ENCODE results near the gene KIF13A.

Gene KIF13A

GRCh38 chr6:18004256-18004985 lies 17.0 kb upstream of the KIF13A start:
- no peaks in the 10 kb centered on the region for H4K20me1 ChIP-seq (ENCODE audit: insufficient read depth)
- H2AFZ ChIP-seq (ENCODE audit: low read depth), result no peak overlapping the region
- H3K79me2 ChIP-seq (ENCODE audit: insufficient read depth, low read depth), result no peaks in the 10 kb centered on the region
- H3K27me3 ChIP-seq (ENCODE audit: insufficient read depth, low read depth), result no peaks in the 10 kb centered on the region
- no peaks in the 10 kb centered on the region for H3K36me3 ChIP-seq (ENCODE audit: insufficient read depth)
- no peak overlapping the region for H3K4me2 ChIP-seq
- H3K9ac ChIP-seq, result no peak overlapping the region
- H3K4me3 ChIP-seq (IDR thresholded peaks at IDR 0.05; ENCODE audit: insufficient read depth, low read depth, low read length), result no peak overlapping the region
- H3K4me1 ChIP-seq (ENCODE audit: low read depth, poor library complexity, severe bottlenecking), result no peaks in the 10 kb centered on the region
- TF ChIP-seq, protein P1, sequence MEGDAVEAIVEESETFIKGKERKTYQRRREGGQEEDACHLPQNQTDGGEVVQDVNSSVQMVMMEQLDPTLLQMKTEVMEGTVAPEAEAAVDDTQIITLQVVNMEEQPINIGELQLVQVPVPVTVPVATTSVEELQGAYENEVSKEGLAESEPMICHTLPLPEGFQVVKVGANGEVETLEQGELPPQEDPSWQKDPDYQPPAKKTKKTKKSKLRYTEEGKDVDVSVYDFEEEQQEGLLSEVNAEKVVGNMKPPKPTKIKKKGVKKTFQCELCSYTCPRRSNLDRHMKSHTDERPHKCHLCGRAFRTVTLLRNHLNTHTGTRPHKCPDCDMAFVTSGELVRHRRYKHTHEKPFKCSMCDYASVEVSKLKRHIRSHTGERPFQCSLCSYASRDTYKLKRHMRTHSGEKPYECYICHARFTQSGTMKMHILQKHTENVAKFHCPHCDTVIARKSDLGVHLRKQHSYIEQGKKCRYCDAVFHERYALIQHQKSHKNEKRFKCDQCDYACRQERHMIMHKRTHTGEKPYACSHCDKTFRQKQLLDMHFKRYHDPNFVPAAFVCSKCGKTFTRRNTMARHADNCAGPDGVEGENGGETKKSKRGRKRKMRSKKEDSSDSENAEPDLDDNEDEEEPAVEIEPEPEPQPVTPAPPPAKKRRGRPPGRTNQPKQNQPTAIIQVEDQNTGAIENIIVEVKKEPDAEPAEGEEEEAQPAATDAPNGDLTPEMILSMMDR (conservative IDR thresholded peaks at IDR 0.05; ENCODE audit: low read depth, low read length), result no peak
- no peak overlapping the region for H3K27ac ChIP-seq

DNA sequence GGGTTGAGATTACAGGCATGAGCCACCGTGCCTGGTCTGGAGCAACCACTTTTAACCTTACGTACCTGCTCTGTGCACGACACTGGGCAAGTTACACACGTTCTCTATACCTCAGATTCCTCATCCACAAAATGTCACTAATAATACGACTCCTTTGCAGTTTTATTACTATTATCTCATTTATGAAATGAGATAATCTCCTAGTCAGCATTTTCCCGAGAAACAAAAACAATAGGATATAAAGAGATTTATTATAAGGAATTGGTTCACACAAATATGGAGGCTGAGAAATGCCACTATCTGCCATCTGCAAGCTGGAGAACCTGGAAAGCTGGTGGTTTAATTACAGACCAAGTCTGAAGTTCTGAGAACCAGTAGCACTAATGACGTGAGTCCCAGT lies 12.0 kb upstream of the KIF13A start:
- Histone ChIP-seq H3K4me3 (IDR thresholded peaks at IDR 0.05; ENCODE audit: insufficient read depth, low read depth, low read length) (no peak overlapping the region), H3K79me2 (ENCODE audit: insufficient read depth, low read depth) (no peaks in the 10 kb centered on the region), H3K27me3 (ENCODE audit: insufficient read depth, low read depth) (no peaks in the 10 kb centered on the region), H3K27ac (no peak overlapping the region), H3K9ac (no peak overlapping the region), H3K4me2 (no peak overlapping the region), H3K36me3 (ENCODE audit: insufficient read depth) (no peaks in the 10 kb centered on the region), H3K4me1 (ENCODE audit: low read depth, poor library complexity, severe bottlenecking) (no peaks in the 10 kb centered on the region), H2AFZ (ENCODE audit: low read depth) (no peak overlapping the region), H4K20me1 (ENCODE audit: insufficient read depth) (no peaks in the 10 kb centered on the region)
- TF ChIP-seq, protein P1 (conservative IDR thresholded peaks at IDR 0.05; ENCODE audit: low read depth, low read length), result no peak

DNA sequence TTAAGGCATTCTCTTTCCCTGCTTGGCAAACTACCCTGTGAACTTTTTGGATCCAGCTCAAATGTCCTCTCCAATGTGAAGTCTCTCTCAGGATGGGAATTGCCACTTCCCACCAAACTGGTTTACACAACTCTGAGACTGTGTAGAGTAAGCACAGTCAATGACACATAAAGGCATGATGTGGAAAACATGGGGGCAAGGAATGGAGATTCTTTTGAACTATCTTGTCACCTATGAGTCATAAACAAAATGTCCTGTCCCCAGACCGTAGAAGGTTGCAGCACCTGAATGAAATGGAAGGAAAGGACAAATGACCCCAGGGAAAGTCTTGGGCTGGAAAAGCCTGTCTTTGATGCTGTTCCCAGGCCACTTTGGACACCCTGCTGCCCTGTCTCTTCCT lies 11.0 kb upstream of the KIF13A start:
- Histone ChIP-seq H3K4me1 (ENCODE audit: low read depth, poor library complexity, severe bottlenecking) (no peaks in the 10 kb centered on the region), H2AFZ (ENCODE audit: low read depth) (no peak overlapping the region), H3K27me3 (ENCODE audit: insufficient read depth, low read depth) (no peaks in the 10 kb centered on the region), H3K9ac (no peak overlapping the region), H3K27ac (no peak overlapping the region), H3K4me3 (IDR thresholded peaks at IDR 0.05; ENCODE audit: insufficient read depth, low read depth, low read length) (no peak overlapping the region), H3K4me2 (no peak overlapping the region), H3K79me2 (ENCODE audit: insufficient read depth, low read depth) (no peaks in the 10 kb centered on the region), H3K36me3 (ENCODE audit: insufficient read depth) (no peaks in the 10 kb centered on the region), H4K20me1 (ENCODE audit: insufficient read depth) (no peaks in the 10 kb centered on the region)
- TF ChIP-seq, protein P1 (conservative IDR thresholded peaks at IDR 0.05; ENCODE audit: low read depth, low read length), result no peak

DNA sequence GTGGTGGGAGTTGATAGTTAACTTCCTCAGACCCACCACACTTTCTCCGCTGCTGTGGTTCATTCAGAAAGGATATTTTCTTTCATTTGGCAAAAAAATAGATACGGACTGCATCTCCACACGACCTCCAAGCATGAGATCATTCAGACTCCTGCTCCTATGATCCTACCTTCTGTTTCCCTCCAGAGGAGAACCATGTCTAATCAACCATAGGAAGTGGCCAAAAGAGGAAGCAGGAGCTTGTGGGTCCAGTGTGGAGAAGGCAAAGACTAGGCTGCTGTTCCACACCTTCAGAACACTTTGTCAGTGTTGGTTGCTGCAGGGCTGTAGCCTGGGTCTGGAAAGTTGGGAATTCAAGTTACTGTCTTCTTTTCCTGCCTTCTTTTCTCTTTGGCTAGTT lies 10.6 kb upstream of the KIF13A start:
- H3K27ac ChIP-seq, result no peak overlapping the region
- no peaks in the 10 kb centered on the region for H3K27me3 ChIP-seq (ENCODE audit: insufficient read depth, low read depth)
- TF ChIP-seq, protein P1 (conservative IDR thresholded peaks at IDR 0.05; ENCODE audit: low read depth, low read length), result no peak
- H3K4me1 ChIP-seq (ENCODE audit: low read depth, poor library complexity, severe bottlenecking), result no peaks in the 10 kb centered on the region
- H4K20me1 ChIP-seq (ENCODE audit: insufficient read depth), result no peaks in the 10 kb centered on the region
- no peak overlapping the region for H2AFZ ChIP-seq (ENCODE audit: low read depth)
- H3K4me3 ChIP-seq (IDR thresholded peaks at IDR 0.05; ENCODE audit: insufficient read depth, low read depth, low read length), result no peak overlapping the region
- no peak overlapping the region for H3K9ac ChIP-seq
- H3K79me2 ChIP-seq (ENCODE audit: insufficient read depth, low read depth), result no peaks in the 10 kb centered on the region
- no peaks in the 10 kb centered on the region for H3K36me3 ChIP-seq (ENCODE audit: insufficient read depth)
- no peak overlapping the region for H3K4me2 ChIP-seq

Measured in KMS-11 (cell line).